Measurements from ENCODE around the gene PKD1.
"Not testable (repeated sequence)": the region's sequence is repeated elsewhere in the genome, so short reads cannot be mapped to it uniquely, and the experiment has no call there.

DNA sequence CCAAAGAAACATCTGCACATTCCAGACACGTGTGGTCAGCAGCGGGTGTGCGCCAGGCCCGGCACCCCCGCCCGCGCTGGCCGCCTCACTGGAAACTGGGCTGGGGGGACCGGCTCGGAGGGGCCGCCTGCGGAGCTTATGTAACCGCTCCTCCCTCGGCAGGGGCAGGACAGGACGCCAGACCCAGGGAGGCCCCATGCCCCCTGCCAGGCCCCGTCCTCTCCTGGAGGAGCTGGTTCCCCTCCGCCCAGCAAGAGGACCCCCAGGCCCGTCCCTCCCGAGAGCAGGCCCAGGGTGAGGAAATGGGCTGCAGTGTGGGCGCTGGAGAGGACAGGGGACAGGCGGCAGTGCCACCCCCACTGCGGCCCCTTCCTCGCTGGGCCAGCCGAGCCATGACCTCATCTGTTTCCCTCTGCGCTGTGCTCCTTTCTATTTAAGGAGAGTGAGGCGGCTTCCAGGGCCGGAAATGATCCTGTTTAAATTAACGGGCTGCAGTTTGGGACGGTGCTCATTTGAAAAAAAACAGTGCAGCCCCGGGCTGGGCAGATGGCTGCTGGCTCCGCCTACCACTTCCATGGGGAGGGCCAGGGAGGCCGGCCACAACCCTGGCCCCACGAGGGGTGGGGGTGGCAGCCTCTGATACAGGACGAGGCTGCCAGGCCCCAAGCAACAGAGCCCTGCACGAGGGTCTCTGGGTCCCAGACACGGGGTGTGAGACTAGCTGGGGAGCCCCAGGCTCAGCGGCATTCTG, 10.8 kb downstream of the PKD1 start:
- TF ChIP-seq, protein P1, sequence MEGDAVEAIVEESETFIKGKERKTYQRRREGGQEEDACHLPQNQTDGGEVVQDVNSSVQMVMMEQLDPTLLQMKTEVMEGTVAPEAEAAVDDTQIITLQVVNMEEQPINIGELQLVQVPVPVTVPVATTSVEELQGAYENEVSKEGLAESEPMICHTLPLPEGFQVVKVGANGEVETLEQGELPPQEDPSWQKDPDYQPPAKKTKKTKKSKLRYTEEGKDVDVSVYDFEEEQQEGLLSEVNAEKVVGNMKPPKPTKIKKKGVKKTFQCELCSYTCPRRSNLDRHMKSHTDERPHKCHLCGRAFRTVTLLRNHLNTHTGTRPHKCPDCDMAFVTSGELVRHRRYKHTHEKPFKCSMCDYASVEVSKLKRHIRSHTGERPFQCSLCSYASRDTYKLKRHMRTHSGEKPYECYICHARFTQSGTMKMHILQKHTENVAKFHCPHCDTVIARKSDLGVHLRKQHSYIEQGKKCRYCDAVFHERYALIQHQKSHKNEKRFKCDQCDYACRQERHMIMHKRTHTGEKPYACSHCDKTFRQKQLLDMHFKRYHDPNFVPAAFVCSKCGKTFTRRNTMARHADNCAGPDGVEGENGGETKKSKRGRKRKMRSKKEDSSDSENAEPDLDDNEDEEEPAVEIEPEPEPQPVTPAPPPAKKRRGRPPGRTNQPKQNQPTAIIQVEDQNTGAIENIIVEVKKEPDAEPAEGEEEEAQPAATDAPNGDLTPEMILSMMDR (IDR thresholded peaks at IDR 0.05) = not testable (repeated sequence)
- peak; percentile 44 to 70 (median 68) for TF ChIP-seq POLR2AphosphoS5 (IDR thresholded peaks at IDR 0.05)
- peak in 3 of 4 donors; percentile 64 to 71 (median 66) for TF ChIP-seq EP300 (IDR thresholded peaks at IDR 0.05)
- TF ChIP-seq POLR2A (IDR thresholded peaks at IDR 0.05) = peak in 1 of 2 donors; percentile 31

All from sigmoid colon (tissue), 4 donors.